COLO668 (cell line): ENCODE measurements around the gene PDIK1L.

Source experiments
- DNase-seq: peaks from one replicate; lab custom pipeline; 2025; ENCODE audit not compliant: unreplicated experiment; lab: John Stamatoyannopoulos, UW

PDIK1L gene

GRCh38 chr1:26169198-26169554, 57.6 kb downstream of the PDIK1L start:
- no peak for DNase-seq

GRCh38 chr1:26169669-26170471, 58.2 kb downstream of the PDIK1L start, which contains the start of gene ZNF593:
TSS of gene ZNF593 (plus strand) at chr1:26169908. CDS start at chr1:26169984, 76 bp downstream.
- peak; percentile 98 for DNase-seq

GRCh38 chr1:26170472-26170821, 58.8 kb downstream of the PDIK1L start:
- DNase-seq: no peak

DNA sequence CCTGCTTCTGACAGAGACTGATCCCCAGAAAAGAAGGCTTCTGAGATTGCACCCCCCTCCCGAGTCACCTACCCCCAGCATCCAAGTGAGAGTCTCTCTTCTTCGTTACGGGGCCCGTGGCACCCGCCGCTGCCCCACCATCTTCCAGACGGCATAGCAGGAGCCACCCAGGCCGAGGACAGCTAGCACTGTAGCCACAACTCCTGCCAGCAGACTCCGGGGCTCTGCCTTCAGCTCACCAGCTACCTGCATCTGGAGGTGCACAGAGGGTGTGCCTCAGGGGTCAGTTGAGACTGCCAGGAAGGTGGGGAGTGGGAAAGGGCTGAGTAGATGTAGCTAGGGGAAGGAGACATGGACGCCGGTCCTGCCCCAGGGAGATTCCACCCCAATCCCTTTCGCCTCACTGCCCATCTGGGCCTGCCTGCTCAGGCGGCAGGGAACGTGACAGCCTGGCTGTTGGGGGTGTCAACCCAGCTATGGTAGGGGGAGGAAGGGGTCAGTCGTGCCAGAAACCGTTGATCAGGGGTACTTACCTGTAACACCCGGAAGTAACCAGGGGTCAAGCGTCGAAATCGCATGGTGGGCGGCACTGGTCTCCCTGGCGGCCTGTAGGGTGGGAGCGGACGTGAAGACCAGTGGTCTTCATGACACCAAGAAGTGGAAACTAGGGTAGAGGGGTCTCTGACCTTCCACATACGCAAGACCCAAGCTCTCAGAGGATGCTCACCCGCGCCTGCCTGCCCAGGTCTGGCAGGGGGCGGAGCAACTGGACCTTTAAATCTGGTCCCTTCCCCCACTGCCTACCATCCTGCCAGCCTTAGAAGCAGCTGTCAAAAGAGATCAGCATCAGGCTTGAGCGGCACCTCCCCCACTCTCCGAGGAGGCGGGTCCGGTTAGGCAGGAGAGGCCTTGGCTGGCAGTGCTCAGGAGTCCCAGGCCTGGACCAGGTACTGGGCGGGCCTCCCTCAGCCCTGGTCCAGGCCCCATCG, 59.8 kb downstream of the PDIK1L start, which contains the start of gene ZNF593OS:
ZNF593OS (minus strand) TSS at position 749 of the 989 bp plus-strand sequence; CDS start at position 578, 171 bp downstream.
- DNase-seq: no peak
